HCT116 (cell line): ENCODE measurements around the gene USP10. TPM values are rescaled to one million over a fixed set of nuclear protein-coding genes. Genes with fewer than 3 reads are reported as not detected.

Source experiments
- ATAC-seq: fragments of 200-7000 bp; cut with Tn5 transposase; 2 replicates; pipeline ENCODE4 v1.9.1; 2020; ENCODE audit warnings: mild to moderate bottlenecking, moderate library complexity
- BruUV-seq: library from RNA; stranded (reverse); fragments of 400-500 nt; replicated peaks from 2 replicates; lab custom pipeline; 2021; lab: Mats Ljungman, UMichigan
- CTCF ChIA-PET: fragments of 300-600 bp; sonication (Branson Sonifier 250); formaldehyde crosslinking; loops from one replicate; lab custom pipeline; 2021; ENCODE audit warnings: antibody characterized with exemption; lab: Charles Lee
- POLR2A ChIA-PET: fragments of 300-600, 350-600 bp; sonication (Branson Sonifier 250); formaldehyde crosslinking; loops from one replicate; lab custom pipeline; 2021; ENCODE audit warnings: antibody characterized with exemption; lab: Charles Lee
- RAD21 ChIA-PET, 2 experiments: fragments of 300-600 bp; sonication (Branson Sonifier 250); formaldehyde crosslinking; loops; one replicate each; lab custom pipeline; 2023; ENCODE audit warnings: low total read pairs in 2 of 2; ENCODE audit not compliant: uncharacterized antibody in 2 of 2, unreplicated experiment in 2 of 2, low non-redundant PET in 1 of 2; lab: Charles Lee
- DNase-seq: peaks from one replicate; pipeline ENCODE4 v3.0.0-alpha.2; 2010; ENCODE audit warnings: low read depth, low spot score
- H2AFZ ChIP-seq: fragments of 200-600 bp; shearing (Covaris generic), sonication (generic); 2 replicates; pipeline ENCODE4 v1.6.1; 2017; ENCODE audit warnings: low read depth, mixed run types, mixed read lengths, antibody characterized with exemption, low read length; ENCODE audit not compliant: poor library complexity, severe bottlenecking
- H3K27ac ChIP-seq: 2 replicates; pipeline ENCODE4 v1.5.1; 2012; ENCODE audit warnings: low read depth, low read length
- H3K27me3 ChIP-seq: fragments of 200-600 bp; sonication (generic); 2 replicates; pipeline ENCODE4 v1.6.1; 2016; ENCODE audit warnings: mixed run types, low read length, mixed read lengths; ENCODE audit not compliant: insufficient read depth
- H3K36me3 ChIP-seq, 2 experiments: fragments of 200-500 bp in 1 of 2; fragments of 200-600 bp in 1 of 2; sonication (Bioruptor generic) in 1 of 2; sonication (generic) in 1 of 2; 2 replicates each; pipeline versions ENCODE4 v1.5.1 to v1.6.1; 2014 to 2016; ENCODE audit warnings: low read length in 2 of 2, inconsistent platforms in 1 of 2, mixed read lengths in 1 of 2, mixed run types in 1 of 2; ENCODE audit not compliant: insufficient read depth in 2 of 2, control insufficient read depth in 1 of 2
- H3K4me1 ChIP-seq, 2 experiments: fragments of 200-600 bp in 1 of 2; sonication (generic) in 1 of 2; 2 replicates each; pipeline versions ENCODE4 v1.5.1 to v1.6.1; 2012 to 2017; ENCODE audit warnings: low read length in 2 of 2, inconsistent platforms in 1 of 2, mild to moderate bottlenecking in 1 of 2, mixed read lengths in 1 of 2, mixed run types in 1 of 2, moderate library complexity in 1 of 2; ENCODE audit not compliant: insufficient read depth in 2 of 2, control insufficient read depth in 1 of 2
- H3K4me2 ChIP-seq: fragments of 200-600 bp; sonication (generic); 2 replicates; pipeline ENCODE4 v1.6.1; 2017; ENCODE audit warnings: mixed run types, low read length, mixed read lengths
- H3K4me3 ChIP-seq, 2 experiments: fragments of 200-600 bp in 1 of 2; sonication (generic) in 1 of 2; replicated peaks in 1 of 2; 2 replicates each; pipeline ENCODE4 v1.5.1; 2011 to 2016; ENCODE audit warnings: low read length in 2 of 2, control low read depth in 1 of 2, low read depth in 1 of 2, mild to moderate bottlenecking in 1 of 2, mixed read lengths in 1 of 2, mixed run types in 1 of 2
- H3K79me2 ChIP-seq: fragments of 200-600 bp; sonication (generic); 2 replicates; pipeline ENCODE4 v1.6.1; 2017; ENCODE audit warnings: mild to moderate bottlenecking, mixed run types, low read length, moderate library complexity, mixed read lengths; ENCODE audit not compliant: insufficient read depth
- H3K9ac ChIP-seq: fragments of 200-600 bp; sonication (generic); 2 replicates; pipeline ENCODE4 v1.6.1; 2016; ENCODE audit warnings: low read length, mixed read lengths
- H3K9me2 ChIP-seq: fragments of 200-600 bp; sonication (generic), shearing (Covaris generic); 2 replicates; pipeline ENCODE4 v1.6.1; 2017; ENCODE audit warnings: mixed run types, mild to moderate bottlenecking, moderate library complexity; ENCODE audit not compliant: insufficient read depth
- H3K9me3 ChIP-seq, 2 experiments: fragments of 200-500 bp in 1 of 2; fragments of 200-600 bp in 1 of 2; sonication (Bioruptor generic) in 1 of 2; sonication (generic) in 1 of 2; 2 replicates each; pipeline ENCODE4 v1.6.1; 2014 to 2017; ENCODE audit warnings: low read length in 2 of 2, mixed read lengths in 2 of 2, inconsistent platforms in 1 of 2, low read depth in 1 of 2, mild to moderate bottlenecking in 1 of 2, mixed run types in 1 of 2, moderate library complexity in 1 of 2; ENCODE audit not compliant: control insufficient read depth in 1 of 2, insufficient read depth in 1 of 2
- H4K20me1 ChIP-seq: fragments of 200-600 bp; sonication (generic), shearing (Covaris generic); 2 replicates; pipeline ENCODE4 v1.6.1; 2017; ENCODE audit warnings: mixed run types, mild to moderate bottlenecking, moderate library complexity; ENCODE audit not compliant: insufficient read depth
- MAX ChIP-seq: IDR thresholded peaks from 2 replicates; pipeline ENCODE4 v1.6.1; 2012
- POLR2A ChIP-seq: IDR thresholded peaks from 2 replicates; pipeline ENCODE4 v1.7.0; 2011; ENCODE audit warnings: borderline replicate concordance; ENCODE audit not compliant: insufficient read depth, insufficient read length; ENCODE audit errors: extremely low read depth
- REST ChIP-seq: IDR thresholded peaks from 2 replicates; pipeline ENCODE4 v1.6.1; 2012; ENCODE audit warnings: low read depth
- SIN3A ChIP-seq: IDR thresholded peaks from 2 replicates; pipeline ENCODE4 v1.6.1; 2012; ENCODE audit warnings: low read depth
- SRF ChIP-seq: IDR thresholded peaks from 2 replicates; pipeline ENCODE4 v1.6.1; 2012; ENCODE audit warnings: low read depth
- TCF7L2 ChIP-seq: IDR thresholded peaks from 2 replicates; pipeline ENCODE4 v1.7.0; 2011; ENCODE audit warnings: borderline replicate concordance, inconsistent platforms; ENCODE audit not compliant: insufficient read depth, insufficient read length; ENCODE audit errors: extremely low read depth
- YY1 ChIP-seq: IDR thresholded peaks from 2 replicates; pipeline ENCODE4 v1.6.1; 2011; ENCODE audit warnings: low read length, low read depth, moderate library complexity, mild to moderate bottlenecking; ENCODE audit not compliant: insufficient replicate concordance; ENCODE audit errors: extremely low read depth
- ZBTB33 ChIP-seq: IDR thresholded peaks from 2 replicates; pipeline ENCODE4 v1.6.1; 2011; ENCODE audit warnings: mild to moderate bottlenecking, low read length, moderate library complexity; ENCODE audit not compliant: insufficient replicate concordance; ENCODE audit errors: extremely low read depth
- ZFX ChIP-seq: fragments of 450-650 bp; IDR thresholded peaks from 2 replicates; pipeline ENCODE4 v1.6.1; 2017
- intact Hi-C: fragments of 100-400 bp; cut with micrococcal nuclease; formaldehyde crosslinking; loops from 2 replicates; pipeline ENCODE4 v1.10.0; 2022
- total RNA-seq: library from RNA; stranded (reverse); gene quantifications from one replicate; pipeline ENCODE4 v1.2.1, GENCODE V29; 2021; ENCODE audit not compliant: unreplicated experiment

USP10 gene
- total RNA-seq, 1 experiment from 2014 or later: 175 TPM

- Histone ChIP-seq H3K4me1 (no peaks in the 10 kb centered on the region), H3K27me3 (no peaks in the 10 kb centered on the region), H2AFZ (no peak overlapping the region), H3K9me2 (no peaks in the 10 kb centered on the region), H3K27ac (no peak overlapping the region), H3K9ac (no peak overlapping the region), H3K9me3 (no peaks in the 10 kb centered on the region), H3K4me2 (no peak overlapping the region), H3K36me3 (peaks cover 39% of the 10 kb centered on the region in 2 experiments; a peak in 3 of 4 replicates), H4K20me1 (no peaks in the 10 kb centered on the region), H3K4me3 (no peak overlapping the region), H3K79me2 (no peaks in the 10 kb centered on the region; the same call in 1 of the 2 replicates)
- DNase-seq (no peak), ATAC-seq (no peak)
- ChIA-PET RAD21 (no interaction called here), CTCF (interaction anchor here (1.8 kb wide), 1 partner anchor 15 kb away, joined by 8 read pairs; no protein-coding TSS in a partner anchor), POLR2A (no interaction called here)
- TF ChIP-seq ZFX: no peak
- no peak for TF ChIP-seq ZBTB33
- no peak for TF ChIP-seq REST
- TF ChIP-seq POLR2A: no peak
- TF ChIP-seq SIN3A: no peak
- TF ChIP-seq YY1: no peak
- TF ChIP-seq TCF7L2: no peak
- no peak for TF ChIP-seq MAX
- no peak for TF ChIP-seq SRF
- no TSS peak for BruUV-seq
- intact Hi-C loops: no loop called here
Observed at GRCh38 chr16:84657229-84657837, 42.5 kb upstream of the USP10 start.
